SK-N-SH (cell line): Measurements from ENCODE around the gene ZDHHC11B. TPM values are rescaled to one million over a fixed set of nuclear protein-coding genes. Genes with fewer than 3 reads are reported as not detected.
"Not testable (repeated sequence)": the region's sequence is repeated elsewhere in the genome, so short reads cannot be mapped to it uniquely, and the experiment has no call there.

Experiments
- CTCF ChIA-PET: fragments of 300-600, 350-600 bp; formaldehyde crosslinking; extraction: SDS; loops from one replicate; lab custom pipeline; 2021; lab: Yijun Ruan, JAX
- POLR2A ChIA-PET: fragments of 350-600 bp; sonication (Branson Sonifier 250); formaldehyde crosslinking; extraction: SDS; loops from one replicate; lab custom pipeline; 2020; ENCODE audit warnings: antibody characterized with exemption, inconsistent platforms; lab: Yijun Ruan, JAX
- DNase-seq: peaks from one replicate; pipeline ENCODE4 v3.0.0; 2012
- H2AFZ ChIP-seq: fragments of 200-600 bp; sonication (generic); 2 replicates; pipeline ENCODE4 v1.8.1; 2016; ENCODE audit warnings: antibody characterized with exemption, mild to moderate bottlenecking, low read depth
- H3F3A ChIP-seq: fragments of 200-600 bp; sonication (generic); replicated peaks from 2 replicates; pipeline ENCODE3; 2016; ENCODE audit warnings: antibody characterized with exemption, mild to moderate bottlenecking; ENCODE audit not compliant: insufficient read depth
- H3K27ac ChIP-seq, 2 experiments: fragments of 200-500 bp in 1 of 2; fragments of 200-600 bp in 1 of 2; sonication (Bioruptor generic) in 1 of 2; sonication (generic), shearing (Covaris generic) in 1 of 2; 2 replicates each; pipeline versions ENCODE4 v1.5.1 to v1.6.1; 2014 to 2016; ENCODE audit warnings: low read depth in 2 of 2, inconsistent platforms in 1 of 2, low read length in 1 of 2, mild to moderate bottlenecking in 1 of 2, mixed read lengths in 1 of 2
- H3K27me3 ChIP-seq: fragments of 200-600 bp; sonication (generic), shearing (Covaris generic); 2 replicates; pipeline ENCODE4 v1.6.1; 2016; ENCODE audit warnings: mixed run types; ENCODE audit not compliant: insufficient read depth
- H3K36me3 ChIP-seq, 2 experiments: fragments of 200-500 bp in 1 of 2; fragments of 200-600 bp in 1 of 2; sonication (Bioruptor generic) in 1 of 2; sonication (generic) in 1 of 2; replicated peaks in 1 of 2; 2 replicates each; pipeline versions ENCODE3 to v1.5.1; 2014 to 2016; ENCODE audit warnings: low read length in 1 of 2, mild to moderate bottlenecking in 1 of 2; ENCODE audit not compliant: insufficient read depth in 2 of 2, control insufficient read depth in 1 of 2
- H3K4me1 ChIP-seq, 2 experiments: fragments of 200-500 bp in 1 of 2; fragments of 200-600 bp in 1 of 2; sonication (Bioruptor generic) in 1 of 2; sonication (generic), shearing (Covaris generic) in 1 of 2; 2 replicates each; pipeline versions ENCODE4 v1.5.1 to v1.6.1; 2014 to 2016; ENCODE audit warnings: low read depth in 1 of 2, low read length in 1 of 2, mixed run types in 1 of 2; ENCODE audit not compliant: insufficient read depth in 2 of 2, control insufficient read depth in 1 of 2
- H3K4me2 ChIP-seq: fragments of 200-600 bp; sonication (generic), shearing (Covaris generic); 2 replicates; pipeline ENCODE4 v1.6.1; 2017; ENCODE audit warnings: mixed run types
- H3K4me3 ChIP-seq, 2 experiments: fragments of 200-500 bp in 1 of 2; fragments of 200-600 bp in 1 of 2; sonication (Bioruptor generic) in 1 of 2; sonication (generic), shearing (Covaris generic) in 1 of 2; 2 replicates each; pipeline versions ENCODE4 v1.5.1 to v1.8.1; 2014 to 2016; ENCODE audit warnings: low read depth in 2 of 2, inconsistent platforms in 1 of 2, low read length in 1 of 2, mild to moderate bottlenecking in 1 of 2, mixed read lengths in 1 of 2, moderate library complexity in 1 of 2
- H3K79me2 ChIP-seq: fragments of 200-600 bp; sonication (generic); 2 replicates; pipeline ENCODE4 v1.8.1; 2017; ENCODE audit warnings: mild to moderate bottlenecking; ENCODE audit not compliant: insufficient read depth
- H3K9ac ChIP-seq: fragments of 200-600 bp; sonication (generic); 2 replicates; pipeline ENCODE4 v1.6.1; 2017; ENCODE audit warnings: mixed run types
- H3K9me2 ChIP-seq: fragments of 200-600 bp; sonication (generic); 2 replicates; pipeline ENCODE4 v1.6.1; 2017; ENCODE audit warnings: mixed run types
- H3K9me3 ChIP-seq: fragments of 200-600 bp; sonication (generic); 2 replicates; pipeline ENCODE4 v1.6.1; 2017; ENCODE audit warnings: mixed run types, mild to moderate bottlenecking, moderate library complexity
- H4K20me1 ChIP-seq: fragments of 200-600 bp; sonication (generic); 2 replicates; pipeline ENCODE4 v1.6.1; 2017; ENCODE audit warnings: mild to moderate bottlenecking, mixed run types; ENCODE audit not compliant: insufficient read depth
- ELF1 ChIP-seq: IDR thresholded peaks from 2 replicates; pipeline ENCODE4 v1.4.0; 2012
- EZH2phosphoT487 ChIP-seq: fragments of 200-600 bp; sonication (generic); IDR thresholded peaks from 2 replicates; pipeline ENCODE4 v1.6.1; 2017; ENCODE audit warnings: low read depth, mixed run types, mild to moderate bottlenecking, antibody characterized with exemption, moderate library complexity, borderline replicate concordance
- FOSL2 ChIP-seq: IDR thresholded peaks from 2 replicates; pipeline ENCODE4 v1.4.0; 2012; ENCODE audit warnings: low read depth, mild to moderate bottlenecking, moderate library complexity, borderline replicate concordance
- FOXM1 ChIP-seq: IDR thresholded peaks from 2 replicates; pipeline ENCODE4 v1.4.0; 2012; ENCODE audit warnings: low read depth, mild to moderate bottlenecking
- GABPA ChIP-seq: IDR thresholded peaks from 2 replicates; pipeline ENCODE4 v1.4.0; 2012; ENCODE audit warnings: low read depth, mild to moderate bottlenecking
- JUND ChIP-seq: IDR thresholded peaks from 2 replicates; pipeline ENCODE4 v1.4.0; 2012
- MAX ChIP-seq: IDR thresholded peaks from 2 replicates; pipeline ENCODE4 v1.4.0; 2012; ENCODE audit warnings: low read depth
- MEF2A ChIP-seq: IDR thresholded peaks from 2 replicates; pipeline ENCODE4 v1.4.0; 2012; ENCODE audit warnings: low read depth, borderline replicate concordance
- MXI1 ChIP-seq: IDR thresholded peaks from 2 replicates; pipeline ENCODE4 v1.6.1; 2012; ENCODE audit warnings: mild to moderate bottlenecking, low read depth, low read length, improper control_type of control experiment
- NFIC ChIP-seq: IDR thresholded peaks from 2 replicates; pipeline ENCODE4 v1.4.0; 2012; ENCODE audit warnings: borderline replicate concordance
- NRF1 ChIP-seq: IDR thresholded peaks from 2 replicates; pipeline ENCODE4 v1.6.1; 2012; ENCODE audit warnings: low read depth, mild to moderate bottlenecking, low read length
- PBX3 ChIP-seq: IDR thresholded peaks from 2 replicates; pipeline ENCODE4; 2012
- RXRA ChIP-seq: IDR thresholded peaks from 2 replicates; pipeline ENCODE4 v1.4.0; 2012; ENCODE audit warnings: low read depth, mild to moderate bottlenecking, borderline replicate concordance
- SIN3A ChIP-seq: IDR thresholded peaks from 2 replicates; pipeline ENCODE4 v1.6.1; 2012; ENCODE audit warnings: low read depth, mild to moderate bottlenecking, low read length, moderate library complexity, borderline replicate concordance
- SMC3 ChIP-seq: IDR thresholded peaks from 2 replicates; pipeline ENCODE4 v1.6.1; 2012; ENCODE audit warnings: low read depth, low read length, improper control_type of control experiment
- TCF12 ChIP-seq: IDR thresholded peaks from 2 replicates; pipeline ENCODE4 v1.4.0; 2012
- TEAD4 ChIP-seq: IDR thresholded peaks from 2 replicates; pipeline ENCODE4 v1.4.0; 2012; ENCODE audit warnings: mild to moderate bottlenecking, borderline replicate concordance; ENCODE audit not compliant: insufficient read depth
- USF1 ChIP-seq: IDR thresholded peaks from 2 replicates; pipeline ENCODE4 v1.4.0; 2012; ENCODE audit warnings: low read depth, borderline replicate concordance
- YY1 ChIP-seq: IDR thresholded peaks from 2 replicates; pipeline ENCODE4 v1.4.0; 2012; ENCODE audit warnings: low read depth, mild to moderate bottlenecking
- WGBS: methylation state at CpG from one replicate; pipeline ENCODE4 v1.1.6; 2017; ENCODE audit warnings: low lambda C conversion rate; 5-methylcytosine and 5-hydroxymethylcytosine counted together
- polyA plus RNA-seq, 3 experiments: library from polyadenylated mRNA; depleted of rRNA; stranded (reverse); fragments of >200 nt; gene quantifications; 2 replicates each; pipeline ENCODE4 v1.2.3, GENCODE V29; 2012

The ZDHHC11B gene
- polyA plus RNA-seq, 1 of the 3 experiments (the other 2 are of a cell fraction): not detected

GRCh38 chr5:763397-763796, 21.1 kb downstream of the ZDHHC11B start:
- Histone ChIP-seq H3K9ac (no peak overlapping the region), H3K36me3 (no peaks in the 10 kb centered on the region), H3F3A (no peaks in the 10 kb centered on the region), H2AFZ (no peak overlapping the region), H3K79me2 (no peaks in the 10 kb centered on the region), H3K4me3 (no peak overlapping the region), H3K9me2 (no peaks in the 10 kb centered on the region), H3K27me3 (no peaks in the 10 kb centered on the region; the same call in 1 of the 2 replicates), H3K4me2 (no peak overlapping the region), H3K4me1 (peaks cover 0 to 4% of the 10 kb centered on the region in 2 experiments; a peak in 1 of 4 replicates), H3K9me3 (no peaks in the 10 kb centered on the region), H3K27ac (no peak overlapping the region), H4K20me1 (no peaks in the 10 kb centered on the region)
- peak; percentile 26 for DNase-seq
- 30% methylated on average over 5 of the region's 5 CpGs for WGBS
- CTCF ChIA-PET: no interaction called here
- TF ChIP-seq FOXM1 (no peak), YY1 (no peak), SIN3A (no peak), JUND (no peak), TCF12 (no peak), PBX3 (no peak)
- POLR2A ChIA-PET: no interaction called here

- POLR2A ChIA-PET, H2AFZ ChIP-seq, CTCF ChIA-PET: not testable (repeated sequence)
Observed at GRCh38 chr5:762996-763395, 21.5 kb downstream of the ZDHHC11B start.

GRCh38 chr5:761854-762710, 22.4 kb downstream of the ZDHHC11B start:
- H3K27ac ChIP-seq: no peak overlapping the region
- CTCF ChIA-PET: no interaction called here
- TF ChIP-seq EZH2phosphoT487 (no peak), MAX (no peak), GABPA (no peak), SIN3A (no peak), MEF2A (no peak), SMC3 (no peak), ELF1 (no peak), TEAD4 (no peak), PBX3 (no peak), FOSL2 (no peak), MXI1 (no peak), RXRA (no peak), TCF12 (no peak), FOXM1 (no peak), NFIC (no peak), NRF1 (no peak), USF1 (no peak)
- TF ChIP-seq, all 33 proteins: peak for 0
- H4K20me1 ChIP-seq: no peaks in the 10 kb centered on the region
- WGBS: 33% methylated on average over 8 of the region's 8 CpGs
- no peak overlapping the region for H3K9ac ChIP-seq
- H3K27me3 ChIP-seq: no peaks in the 10 kb centered on the region; the same call in 1 of the 2 replicates
- no peaks in the 10 kb centered on the region for H3K79me2 ChIP-seq
- DNase-seq: peak; percentile 83
- H2AFZ ChIP-seq: no peak overlapping the region
- H3K4me3 ChIP-seq: no peak overlapping the region
- POLR2A ChIA-PET: no interaction called here
- H3K9me2 ChIP-seq: no peaks in the 10 kb centered on the region
- H3K4me2 ChIP-seq: no peak overlapping the region
- no peaks in the 10 kb centered on the region for H3K36me3 ChIP-seq
- no peaks in the 10 kb centered on the region for H3K9me3 ChIP-seq
- no peaks in the 10 kb centered on the region for H3F3A ChIP-seq
- H3K4me1 ChIP-seq: peaks cover 0 to 16% of the 10 kb centered on the region in 2 experiments; a peak in 1 of 4 replicates

More at GRCh38 chr5:762996-763395, 21.5 kb downstream of the ZDHHC11B start:
- DNase-seq, H3K27me3 ChIP-seq, H3K4me2 ChIP-seq, H3K27ac ChIP-seq, H4K20me1 ChIP-seq, H3K9me2 ChIP-seq, H3K9me3 ChIP-seq, H3K79me2 ChIP-seq, H3K4me1 ChIP-seq, H3K36me3 ChIP-seq, H3F3A ChIP-seq, H3K4me3 ChIP-seq, H3K9ac ChIP-seq: not testable (repeated sequence)
- WGBS: 56% methylated on average over 8 of the region's 8 CpGs
